Mesodermal cell (in vitro differentiated cells): ENCODE measurements around the gene KLF7.

ENCODE experiments used
- H3K27ac ChIP-seq: 2 replicates; pipeline ENCODE4 v1.7.0; 2013; ENCODE audit warnings: mild to moderate bottlenecking, low read depth, low read length, moderate library complexity; ENCODE audit not compliant: severe bottlenecking
- H3K36me3 ChIP-seq: 2 replicates; pipeline ENCODE4 v1.7.1; 2013; ENCODE audit warnings: mild to moderate bottlenecking, low read length, moderate library complexity; ENCODE audit not compliant: control insufficient read depth, insufficient read depth
- H3K4me1 ChIP-seq: one replicate; pipeline ENCODE4 v1.7.1; 2013; ENCODE audit warnings: mild to moderate bottlenecking, low read length; ENCODE audit not compliant: insufficient read depth, control insufficient read depth, poor library complexity, severe bottlenecking
- H3K4me3 ChIP-seq: 2 replicates; pipeline ENCODE4 v1.7.0; 2013; ENCODE audit warnings: low read length, control low read depth, mild to moderate bottlenecking; ENCODE audit not compliant: insufficient read depth, poor library complexity, severe bottlenecking; ENCODE audit errors: extremely low read depth
- H3K9me3 ChIP-seq: 2 replicates; pipeline ENCODE4 v1.7.1; 2013; ENCODE audit warnings: mild to moderate bottlenecking, low read length, moderate library complexity; ENCODE audit not compliant: control insufficient read depth
- WGBS, 2 experiments: methylation state at CpG; one replicate each; pipeline ENCODE4 v1.1.5; 2013; ENCODE audit warnings: missing lambda C conversion rate in 2 of 2; ENCODE audit not compliant: insufficient coverage in 2 of 2; 5-methylcytosine and 5-hydroxymethylcytosine counted together

KLF7 gene

DNA sequence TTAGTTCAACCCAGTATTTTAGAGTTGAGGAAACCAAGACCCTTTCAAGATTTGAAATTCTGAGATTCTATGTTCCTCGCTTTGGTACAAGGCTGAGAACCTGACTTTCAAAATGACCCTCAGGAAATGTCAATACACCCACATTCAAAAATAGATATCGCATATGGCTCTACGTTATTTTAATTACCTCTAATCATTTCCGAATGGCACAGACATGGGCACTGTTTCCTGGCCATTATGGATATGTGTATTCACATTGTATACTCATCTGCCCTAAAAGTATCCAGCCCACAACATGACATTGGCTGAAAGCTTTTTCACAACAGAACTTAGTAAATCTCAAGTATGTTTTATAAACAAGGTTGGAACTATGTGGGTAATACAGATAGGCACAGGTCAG, 6.7 kb downstream of the KLF7 start:
- Histone ChIP-seq H3K4me1 (peaks cover 64% of the 10 kb centered on the region), H3K9me3 (no peaks in the 10 kb centered on the region), H3K4me3 (no peak overlapping the region), H3K36me3 (peaks cover 57% of the 10 kb centered on the region), H3K27ac (no peak overlapping the region)
- 100% methylated on average over 4 of the region's 4 CpGs for WGBS, 2 experiments

DNA sequence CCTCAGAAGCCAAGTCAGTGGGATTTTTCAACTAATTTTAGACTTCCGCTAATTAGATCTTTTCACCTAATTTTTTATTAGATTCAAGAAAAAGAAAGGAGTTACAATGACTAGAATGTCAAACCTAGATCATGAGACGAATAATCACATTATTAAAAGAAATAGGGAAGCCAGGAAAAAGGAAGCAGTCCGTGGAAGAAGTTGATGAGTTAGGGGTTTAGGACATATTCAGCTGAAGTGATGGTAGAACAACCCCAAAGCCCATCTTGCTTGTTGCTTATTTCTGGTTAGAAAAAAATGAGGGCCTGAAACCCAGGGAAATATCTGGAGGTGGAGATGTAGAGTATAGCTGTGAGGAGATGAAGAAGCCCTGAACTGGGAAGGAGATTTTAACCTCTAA, 8.0 kb downstream of the KLF7 start:
- Histone ChIP-seq H3K4me3 (no peak overlapping the region), H3K4me1 (peaks cover 77% of the 10 kb centered on the region), H3K27ac (no peak overlapping the region), H3K36me3 (peaks cover 57% of the 10 kb centered on the region), H3K9me3 (no peaks in the 10 kb centered on the region)
- 100% methylated on average over 1 of the region's 3 CpGs; no CpG with 5 or more reads in 1 of the 2 experiments for WGBS, 2 experiments

DNA sequence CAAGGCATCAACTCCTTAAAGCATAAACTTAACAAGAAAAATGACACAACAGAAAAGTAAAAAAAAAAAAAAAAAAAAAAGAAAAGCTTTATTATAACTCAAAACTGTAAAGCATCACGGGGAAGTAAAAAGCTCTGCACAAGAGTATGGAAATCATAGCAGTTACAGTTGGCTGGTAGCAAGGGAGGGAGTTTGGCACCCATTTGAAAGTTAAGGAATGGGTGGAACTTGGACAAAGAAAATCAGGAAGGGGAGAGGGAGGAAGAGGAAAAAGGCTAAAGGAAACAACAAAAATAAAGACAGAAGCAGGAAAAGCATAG, 8.6 kb downstream of the KLF7 start:
- Histone ChIP-seq H3K4me1 (peaks cover 78% of the 10 kb centered on the region), H3K4me3 (no peak overlapping the region)
- 100% methylated on average over 1 of the region's 1 CpG for WGBS, 2 experiments

DNA sequence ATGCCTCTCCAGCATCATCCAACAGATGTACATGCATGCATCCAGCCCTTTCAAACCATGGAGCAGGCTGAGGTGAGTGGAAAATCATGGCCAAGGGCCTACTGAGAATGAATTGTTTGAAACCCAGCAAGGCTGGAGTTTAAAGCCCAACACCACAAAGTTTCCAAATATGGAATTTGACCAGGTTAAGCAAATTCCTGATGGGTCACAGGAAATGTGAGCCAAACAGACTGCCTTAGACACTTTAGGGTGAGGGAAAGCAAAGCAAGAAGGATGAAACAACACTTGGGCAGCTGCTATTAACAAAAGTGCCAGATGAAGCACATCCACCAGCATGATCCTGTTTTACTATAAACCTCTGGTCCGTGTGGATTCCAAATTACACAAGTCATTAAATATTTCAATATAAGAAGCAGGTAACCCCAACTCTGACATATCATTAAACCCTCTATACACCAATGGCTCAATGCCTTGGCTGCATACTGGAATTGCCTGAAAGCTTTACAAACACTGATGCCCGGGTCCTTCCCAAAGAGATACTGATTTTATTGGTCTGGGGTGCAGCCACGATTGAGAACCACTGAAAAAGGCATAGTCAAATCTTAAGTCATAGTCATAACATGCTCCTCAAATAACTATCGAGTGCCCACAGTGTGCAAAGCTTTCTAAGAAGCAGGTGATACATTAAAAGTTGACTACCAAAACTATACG, 9.1 kb downstream of the KLF7 start:
- WGBS, 2 experiments = 92 to 94% methylated on average over 3 to 4 of the region's 5 CpGs
- Histone ChIP-seq H3K36me3 (peaks cover 52% of the 10 kb centered on the region), H3K9me3 (no peaks in the 10 kb centered on the region), H3K4me1 (peaks cover 81% of the 10 kb centered on the region), H3K27ac (no peak overlapping the region), H3K4me3 (no peak overlapping the region)

More for the DNA sequence above, 8.6 kb downstream of the KLF7 start:
- no peaks in the 10 kb centered on the region for H3K9me3 ChIP-seq
- H3K36me3 ChIP-seq = peaks cover 53% of the 10 kb centered on the region
- no peak overlapping the region for H3K27ac ChIP-seq

DNA sequence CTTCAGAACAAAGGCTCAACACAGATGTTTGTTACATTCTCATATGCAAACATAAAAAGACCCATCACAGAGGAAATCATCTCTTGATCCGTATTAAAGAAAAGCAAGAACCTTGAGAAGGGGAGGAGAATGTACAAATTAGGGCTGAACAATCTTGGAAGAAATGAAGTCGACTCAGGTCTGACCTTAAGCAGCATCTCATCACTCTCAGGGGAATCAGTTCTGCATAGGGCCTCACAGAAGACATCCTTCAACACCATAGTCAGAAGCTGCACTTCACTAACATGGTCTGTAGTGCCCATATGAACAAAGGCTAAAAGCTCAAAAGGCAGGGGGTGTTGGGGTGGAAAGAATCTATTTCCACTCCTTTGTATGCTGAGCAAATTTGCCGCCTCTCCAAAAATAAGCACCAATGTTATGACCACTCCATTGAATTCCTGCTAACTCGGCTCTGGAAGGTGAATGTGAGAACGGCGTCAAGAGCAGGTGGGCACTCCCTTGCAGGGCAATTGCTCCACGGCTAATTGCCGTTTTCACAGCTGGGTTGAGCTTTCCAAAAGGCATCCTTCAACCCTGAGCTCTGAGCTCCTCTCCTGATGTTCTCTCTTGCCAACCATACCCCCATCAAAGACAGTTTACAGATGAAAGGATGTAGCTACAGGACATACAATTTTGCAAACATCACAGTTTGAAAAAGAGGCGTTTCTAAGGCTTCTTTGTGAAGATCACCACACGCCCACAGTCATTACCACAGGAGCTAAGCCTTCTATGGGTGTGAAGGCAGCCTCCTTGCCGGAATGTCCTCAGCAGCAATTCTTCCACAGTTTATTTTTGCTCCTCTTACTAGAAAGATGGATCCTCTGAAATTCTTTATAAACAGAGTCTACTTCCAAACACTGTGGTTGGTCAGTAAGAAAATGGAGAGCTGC, 10.0 kb downstream of the KLF7 start:
- H3K9me3 ChIP-seq = no peaks in the 10 kb centered on the region
- no peak overlapping the region for H3K27ac ChIP-seq
- H3K36me3 ChIP-seq = peaks cover 45% of the 10 kb centered on the region
- 66 to 76% methylated on average over 7 to 8 of the region's 11 CpGs for WGBS, 2 experiments
- no peak overlapping the region for H3K4me3 ChIP-seq
- H3K4me1 ChIP-seq = peaks cover 80% of the 10 kb centered on the region

DNA sequence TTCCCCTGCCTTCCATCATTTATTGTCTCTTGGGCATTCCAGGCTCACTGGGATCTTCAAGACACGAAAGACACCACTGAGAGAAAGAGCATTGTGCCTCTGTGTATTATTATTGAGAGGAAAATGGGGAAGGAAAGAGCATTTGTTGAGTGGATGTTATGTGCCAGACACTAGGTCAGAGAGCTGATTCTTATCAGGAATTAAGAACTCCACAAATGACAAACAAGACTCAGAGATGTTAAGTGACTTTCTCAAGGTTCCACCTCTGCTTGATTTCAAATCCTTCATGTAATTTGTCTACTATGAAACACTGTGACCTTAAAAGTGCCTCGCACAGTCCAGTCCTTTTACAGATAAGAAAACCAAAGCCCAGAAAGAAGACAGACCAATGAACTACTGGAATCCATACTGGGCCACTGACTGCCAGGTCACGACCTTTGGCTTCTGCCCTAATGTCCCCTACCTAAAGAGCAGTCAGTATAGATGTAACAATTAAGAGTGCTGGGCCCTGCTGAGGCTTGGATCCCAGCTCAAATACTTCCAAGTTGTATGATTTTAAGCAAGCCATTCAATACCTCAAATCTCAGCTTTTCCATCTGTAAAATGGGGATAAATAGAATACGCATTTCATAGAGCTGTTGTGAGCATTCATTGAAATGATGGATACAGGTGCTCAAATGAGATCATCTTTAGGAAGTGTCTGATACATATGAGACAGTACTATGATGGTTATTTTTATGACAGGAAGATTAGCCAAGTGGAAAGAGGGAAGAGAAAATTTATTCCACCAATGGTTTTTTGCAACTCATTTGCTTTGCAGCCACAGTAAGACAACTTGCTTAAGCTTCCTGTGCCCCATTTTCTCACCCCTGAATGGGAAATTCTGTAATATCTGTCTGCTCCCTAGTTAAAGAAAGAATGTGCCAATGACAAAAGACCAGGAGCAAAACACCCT, 10.9 kb downstream of the KLF7 start:
- H3K36me3 ChIP-seq = peaks cover 39% of the 10 kb centered on the region
- H3K27ac ChIP-seq = no peak overlapping the region
- WGBS, 2 experiments = 89 to 94% methylated on average over 2 to 3 of the region's 4 CpGs
- no peak overlapping the region for H3K4me3 ChIP-seq
- H3K9me3 ChIP-seq = no peaks in the 10 kb centered on the region
- H3K4me1 ChIP-seq = peaks cover 80% of the 10 kb centered on the region

DNA sequence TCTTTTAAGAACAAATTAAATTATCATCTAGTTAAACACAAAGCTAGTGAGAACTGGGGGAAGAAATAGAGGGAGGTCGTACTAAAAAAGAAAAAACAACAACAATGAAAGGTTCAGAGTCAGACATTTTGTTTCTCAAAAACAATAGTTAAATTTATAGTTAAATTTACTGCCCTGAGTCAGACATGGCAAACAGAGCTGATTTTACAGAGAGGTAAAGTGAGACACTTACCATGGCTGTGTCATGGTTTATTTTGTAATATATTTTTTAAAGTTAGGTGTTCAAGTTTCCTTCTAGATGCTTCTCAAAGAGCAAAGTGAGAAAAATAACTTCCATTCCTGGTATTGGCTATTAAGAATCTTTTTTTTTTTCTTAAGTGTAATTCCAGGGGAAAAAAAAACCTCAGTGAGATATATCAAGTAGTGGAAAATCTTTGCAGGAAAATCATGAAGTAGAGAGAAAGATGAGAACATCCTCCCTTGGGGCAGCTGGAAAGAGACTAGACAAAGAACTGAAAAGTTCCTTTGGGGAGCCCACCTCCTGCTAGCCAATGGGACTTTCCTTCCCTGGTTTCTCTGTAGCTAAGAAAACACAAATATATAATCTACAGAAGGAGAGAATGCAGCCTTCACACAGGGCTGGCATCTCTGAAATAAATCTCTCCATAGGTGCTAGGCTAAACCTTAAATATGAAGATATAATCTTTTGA, 12.3 kb downstream of the KLF7 start:
- no peak overlapping the region for H3K4me3 ChIP-seq
- H3K36me3 ChIP-seq = peaks cover 38% of the 10 kb centered on the region
- H3K27ac ChIP-seq = peak overlapping the region; percentile 2
- H3K4me1 ChIP-seq = peaks cover 76% of the 10 kb centered on the region
- H3K9me3 ChIP-seq = no peaks in the 10 kb centered on the region
- no CpG with 5 or more reads among the region's 1 CpG for WGBS, 2 experiments

DNA sequence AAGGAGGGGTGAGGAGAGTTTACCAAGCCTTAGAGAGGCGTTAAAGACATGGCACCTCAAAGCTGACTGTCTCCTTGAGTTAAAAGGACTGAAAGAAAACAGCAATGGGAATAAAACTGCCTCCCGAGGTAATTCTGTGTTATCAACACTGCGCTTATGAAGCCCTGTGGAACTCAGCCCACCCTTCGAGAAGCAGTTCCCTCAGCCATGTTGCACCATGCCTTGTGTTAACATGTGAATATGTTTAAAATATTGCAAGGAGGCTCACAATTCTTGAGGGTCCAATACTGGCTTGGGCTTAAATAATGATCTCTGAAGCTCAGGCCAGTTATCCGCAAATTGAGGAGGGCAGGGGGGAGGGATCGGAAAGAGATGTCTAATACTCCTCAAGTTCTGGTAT, 14.7 kb downstream of the KLF7 start:
- Histone ChIP-seq H3K4me1 (peaks cover 60% of the 10 kb centered on the region), H3K9me3 (no peaks in the 10 kb centered on the region), H3K4me3 (no peak overlapping the region), H3K27ac (peak overlapping the region; percentile 51), H3K36me3 (peaks cover 40% of the 10 kb centered on the region)
- WGBS, 2 experiments = 52 to 54% methylated on average over 5 to 6 of the region's 6 CpGs

DNA sequence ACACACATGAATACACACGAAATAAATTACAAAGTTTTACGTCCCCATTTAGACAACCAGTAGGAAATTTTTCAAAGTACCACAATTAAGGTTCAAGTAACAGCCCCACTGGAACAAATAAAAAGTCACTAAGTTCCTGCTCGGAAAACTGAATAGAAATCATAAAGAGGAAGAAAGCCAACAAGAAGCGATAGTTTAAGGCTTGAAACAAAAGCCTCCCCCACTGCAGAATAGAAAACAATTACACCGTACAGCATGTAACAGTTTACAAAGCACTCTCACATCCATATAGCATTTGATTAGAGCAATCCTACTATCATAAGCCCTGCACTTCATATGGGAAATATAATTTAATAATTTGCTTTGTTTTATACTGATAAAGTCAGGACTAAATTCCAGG, 15.5 kb downstream of the KLF7 start:
- H3K36me3 ChIP-seq = peaks cover 42% of the 10 kb centered on the region
- peaks cover 58% of the 10 kb centered on the region for H3K4me1 ChIP-seq
- no peak overlapping the region for H3K4me3 ChIP-seq
- no peaks in the 10 kb centered on the region for H3K9me3 ChIP-seq
- WGBS, 2 experiments = 87 to 100% methylated on average over 1 to 3 of the region's 5 CpGs
- no peak overlapping the region for H3K27ac ChIP-seq
